NOMO-1 treated with DMSO at 0.1 percent for 48 hours (cell line): ENCODE measurements around the gene ZFP91.

Source experiments
- DNase-seq: peaks from one replicate; lab custom pipeline; 2025; ENCODE audit not compliant: unreplicated experiment; lab: John Stamatoyannopoulos, UW

Gene ZFP91

DNA sequence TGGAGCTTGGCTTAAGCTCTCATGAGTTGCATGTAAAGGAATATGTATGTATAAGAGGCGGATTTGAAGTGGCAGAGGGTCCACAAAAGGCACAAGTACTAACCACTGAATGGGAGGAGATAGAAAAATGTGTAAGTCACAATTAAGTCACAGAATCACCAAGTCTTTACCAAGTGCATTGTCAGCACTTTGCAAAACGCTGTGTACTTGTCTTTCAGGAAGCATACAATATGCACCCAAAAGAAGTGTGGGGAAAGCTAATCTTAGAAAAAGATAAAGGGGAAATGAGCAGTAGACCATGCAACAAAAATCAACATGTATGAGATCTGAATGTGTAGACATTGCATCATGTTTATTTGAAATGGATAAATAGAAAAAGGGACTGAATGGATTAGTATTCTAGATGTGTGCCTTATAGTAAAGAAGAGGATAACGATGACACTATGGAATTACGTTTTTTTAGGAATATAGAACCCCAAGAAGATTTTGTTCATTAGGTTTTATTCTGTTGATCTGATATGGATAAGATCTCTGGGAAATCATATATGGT is 48.1 kb downstream of the ZFP91 start:
- DNase-seq = peak; percentile 14

- no peak for DNase-seq
Measured at GRCh38 chr11:58628446-58628845, 49.6 kb downstream of the ZFP91 start.

- peak; percentile 21 for DNase-seq
Measured at GRCh38 chr11:58629857-58630256, 51.0 kb downstream of the ZFP91 start.

DNA sequence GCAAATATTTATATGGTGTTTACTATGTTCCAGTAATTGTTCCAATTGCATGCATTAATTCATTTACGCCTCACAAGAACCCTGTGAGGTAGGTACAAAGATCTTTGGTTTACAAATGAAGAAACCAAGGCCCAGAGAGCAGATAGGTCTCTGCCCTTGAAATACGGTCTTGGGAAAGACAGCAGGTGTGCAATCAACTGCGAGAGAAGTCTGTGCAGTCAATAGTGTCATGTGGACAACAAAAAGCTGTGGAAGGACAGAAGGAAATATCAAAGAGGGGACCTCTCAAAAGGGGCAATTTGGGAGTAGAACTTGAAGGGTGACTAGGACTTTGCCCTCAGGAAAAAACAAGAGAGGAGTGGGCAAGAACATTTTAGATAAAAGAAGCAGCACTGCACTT is 52.5 kb downstream of the ZFP91 start:
- no peak for DNase-seq

- DNase-seq = no peak
Measured at GRCh38 chr11:58632510-58632909, 53.6 kb downstream of the ZFP91 start.

GRCh38 chr11:58636587-58636986 is 57.7 kb downstream of the ZFP91 start:
- no peak for DNase-seq

DNA sequence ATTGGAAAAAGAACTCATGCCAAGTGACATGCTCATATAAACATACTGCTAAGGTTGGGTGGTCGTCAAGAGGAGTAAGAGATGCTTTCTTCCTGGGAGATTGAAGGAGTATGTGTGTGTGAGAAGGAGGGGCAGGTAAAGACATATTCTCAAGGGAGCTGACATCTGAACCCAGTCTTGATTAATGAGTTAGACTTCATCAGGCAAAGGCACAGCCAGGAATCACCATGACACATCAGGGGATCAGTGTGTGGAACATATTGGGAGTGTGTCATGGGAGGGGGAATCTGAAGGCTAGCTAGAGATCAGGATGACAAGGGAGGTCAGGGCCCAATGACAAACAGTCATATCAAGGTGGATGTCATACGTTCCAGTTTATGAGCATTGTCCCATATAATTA is 58.5 kb downstream of the ZFP91 start:
- no peak for DNase-seq

DNA sequence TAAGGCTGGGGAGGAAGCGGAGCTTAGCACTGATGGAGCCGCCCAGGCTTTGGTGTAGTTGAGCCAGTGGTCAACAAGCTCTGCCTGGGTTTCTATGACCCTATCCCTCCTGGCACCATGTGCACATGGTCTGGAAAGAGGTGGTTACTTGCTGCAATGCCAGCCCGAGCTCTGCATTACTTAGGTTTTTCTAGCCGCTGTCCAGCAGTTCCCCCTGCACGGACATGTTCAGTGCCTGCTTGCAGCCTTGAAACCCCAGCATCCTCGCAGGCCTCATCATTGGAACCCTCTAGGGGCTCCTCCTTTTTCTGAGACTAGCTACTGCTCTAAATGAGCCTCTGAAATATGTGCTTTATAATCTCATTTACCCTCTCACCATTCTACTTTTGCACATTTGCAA is 60.2 kb downstream of the ZFP91 start:
- no peak for DNase-seq

DNA sequence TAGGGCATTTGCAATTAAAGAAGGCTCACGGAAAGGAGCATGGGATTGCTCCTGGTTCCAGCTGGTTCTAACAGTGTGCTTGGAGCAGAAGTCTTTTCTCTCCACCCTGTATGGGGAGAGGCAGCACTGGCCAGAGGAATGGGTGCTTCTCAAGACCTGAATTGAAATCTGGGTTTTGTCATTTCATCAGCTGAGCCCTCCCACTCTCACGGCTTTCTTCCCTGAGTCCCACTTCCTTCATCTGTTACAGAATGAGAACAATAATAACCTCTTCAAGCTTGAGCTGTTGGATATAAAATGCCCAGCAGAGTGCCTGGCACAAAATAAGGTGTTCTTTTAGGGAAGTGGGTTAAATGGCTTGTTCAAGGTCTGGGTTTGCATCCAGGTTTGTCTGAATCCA is 60.8 kb downstream of the ZFP91 start:
- DNase-seq = no peak

DNA sequence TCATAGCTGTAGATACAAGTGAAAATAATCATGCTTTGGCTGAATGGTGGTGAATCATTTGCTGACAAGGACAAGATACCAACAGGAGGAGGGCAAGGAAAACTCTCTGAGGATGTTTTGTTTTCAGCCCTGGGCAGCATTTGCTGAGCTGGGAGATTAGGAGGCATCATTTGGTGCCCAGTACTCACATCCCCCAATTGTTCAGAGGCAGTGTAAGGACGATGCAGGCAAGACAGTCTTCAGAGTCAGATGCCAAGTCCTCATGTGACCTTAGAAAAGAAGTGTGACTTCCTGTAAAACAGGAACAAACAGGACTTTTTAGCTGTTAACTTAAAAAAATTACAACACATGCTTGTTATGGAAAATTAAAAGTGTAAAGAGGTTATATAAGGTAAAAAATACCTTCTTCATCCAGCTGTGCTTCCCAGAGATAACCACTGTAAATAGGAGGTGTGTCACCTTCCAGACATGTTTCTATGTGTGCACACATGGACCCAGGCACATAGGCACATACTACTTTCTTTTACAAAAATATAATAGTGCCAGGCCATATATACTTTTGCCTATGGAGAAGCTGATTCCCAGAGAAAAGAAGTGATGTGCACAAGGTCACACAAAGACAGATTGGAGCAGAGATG is 61.6 kb downstream of the ZFP91 start:
- peak; percentile 25 for DNase-seq

- DNase-seq = peak; percentile 1
Measured at GRCh38 chr11:58641341-58641740, 62.5 kb downstream of the ZFP91 start.

GRCh38 chr11:58641803-58642581 is 63.1 kb downstream of the ZFP91 start:
- DNase-seq = no peak

- DNase-seq = no peak
Measured at GRCh38 chr11:58645854-58646253, 67.0 kb downstream of the ZFP91 start.

DNA sequence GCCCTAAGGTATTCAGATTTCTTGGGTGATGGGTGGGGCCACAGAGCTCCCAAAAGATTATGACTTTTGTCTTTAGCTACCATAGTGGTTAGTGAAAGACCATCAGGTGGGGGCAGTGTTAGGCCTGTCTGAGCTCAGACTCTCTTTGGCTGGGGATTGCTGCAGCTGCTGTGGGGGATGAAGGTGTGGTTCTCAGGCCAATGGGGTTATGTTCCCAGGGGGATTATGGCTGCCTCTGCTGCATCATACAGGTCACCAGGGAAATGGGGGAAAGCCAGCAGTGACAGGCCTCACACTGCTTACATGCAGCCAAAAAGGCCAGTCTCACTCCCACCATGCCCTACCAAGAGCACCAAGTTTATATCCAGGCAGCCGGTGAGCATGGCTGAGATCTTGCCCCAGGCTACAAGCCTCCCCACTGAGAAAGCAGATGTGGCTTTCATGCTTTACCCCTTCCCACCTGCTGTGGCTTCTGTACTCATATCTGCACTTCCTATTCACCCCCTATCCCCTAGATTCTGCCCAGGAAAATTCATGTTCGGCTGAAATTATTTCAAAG is 68.4 kb downstream of the ZFP91 start:
- DNase-seq = no peak

- no peak for DNase-seq
Measured at GRCh38 chr11:58647866-58648265, 69.0 kb downstream of the ZFP91 start.

DNA sequence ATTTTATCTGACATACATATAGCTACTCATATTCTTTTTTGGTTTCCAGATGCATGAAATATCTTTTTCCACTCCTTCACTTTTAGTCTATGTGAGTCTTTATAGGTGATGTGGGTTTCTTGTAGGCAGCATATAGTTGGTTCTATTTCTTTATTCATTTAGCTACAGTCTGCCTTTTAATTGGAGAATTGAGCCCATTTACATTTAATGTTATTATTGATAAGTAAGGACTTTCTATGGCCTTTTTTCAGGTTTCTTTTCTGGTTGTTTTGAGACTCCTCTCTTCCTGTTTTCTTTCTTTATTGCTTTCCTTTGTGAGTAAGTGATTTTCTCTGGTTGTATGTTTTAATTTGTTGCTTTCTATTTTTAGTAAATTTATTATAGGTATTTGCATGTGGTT is 70.8 kb downstream of the ZFP91 start:
- DNase-seq = no peak

- no peak for DNase-seq
Measured at GRCh38 chr11:58650496-58650895, 71.6 kb downstream of the ZFP91 start.

GRCh38 chr11:58652726-58653280 is 73.9 kb downstream of the ZFP91 start:
- DNase-seq = no peak

- peak; percentile 68 for DNase-seq
Measured at GRCh38 chr11:58654079-58654907, 75.4 kb downstream of the ZFP91 start.

GRCh38 chr11:58654908-58655296 is 76.0 kb downstream of the ZFP91 start:
- no peak for DNase-seq

GRCh38 chr11:58656348-58656747 is 77.5 kb downstream of the ZFP91 start:
- no peak for DNase-seq
